MCF 10A (cell line): Measurements from ENCODE around the gene KRTAP9-2. TPM values are rescaled to one million over a fixed set of nuclear protein-coding genes. Genes with fewer than 3 reads are reported as not detected.
"Not testable (repeated sequence)": the region's sequence is repeated elsewhere in the genome, so short reads cannot be mapped to it uniquely, and the experiment has no call there.

Experiments used
- BruUV-seq: library from RNA; stranded (reverse); fragments of 400-500 nt; replicated peaks from 2 replicates; lab custom pipeline; 2021; lab: Mats Ljungman, UMichigan
- CTCF ChIA-PET: fragments of 300-600 bp; sonication (Branson Sonifier 250); formaldehyde crosslinking; extraction: SDS; loops from one replicate; lab custom pipeline; 2021; ENCODE audit warnings: antibody characterized with exemption, inconsistent platforms; lab: Yijun Ruan, JAX
- POLR2A ChIA-PET: fragments of 300-600, 350-650 bp; sonication (Branson Sonifier 250); formaldehyde crosslinking; extraction: SDS; loops from one replicate; lab custom pipeline; 2020; ENCODE audit warnings: antibody characterized with exemption, inconsistent platforms; lab: Yijun Ruan, JAX
- DNase-seq: peaks from one replicate; pipeline ENCODE4 v3.0.0-alpha.2; 2018; ENCODE audit not compliant: unreplicated experiment
- H3K27ac Mint-ChIP-seq: one replicate; pipeline ENCODE4 v1.8.0; 2022; ENCODE audit warnings: mild to moderate bottlenecking, low read depth, mixed read lengths; ENCODE audit not compliant: unreplicated experiment
- H3K27me3 Mint-ChIP-seq: one replicate; pipeline ENCODE4 v1.8.0; 2022; ENCODE audit warnings: mixed read lengths; ENCODE audit not compliant: insufficient read depth, unreplicated experiment
- H3K36me3 Mint-ChIP-seq: one replicate; pipeline ENCODE4 v1.8.0; 2022; ENCODE audit warnings: mild to moderate bottlenecking, moderate library complexity, mixed read lengths; ENCODE audit not compliant: insufficient read depth, unreplicated experiment
- H3K4me1 Mint-ChIP-seq: one replicate; pipeline ENCODE4 v1.8.0; 2022; ENCODE audit warnings: mixed read lengths; ENCODE audit not compliant: insufficient read depth, unreplicated experiment
- H3K4me3 Mint-ChIP-seq: one replicate; pipeline ENCODE4 v1.8.0; 2022; ENCODE audit warnings: mild to moderate bottlenecking, moderate library complexity, mixed read lengths; ENCODE audit not compliant: unreplicated experiment
- H3K9me3 Mint-ChIP-seq: one replicate; pipeline ENCODE4 v1.8.0; 2022; ENCODE audit warnings: mixed read lengths; ENCODE audit not compliant: unreplicated experiment
- CTCF ChIP-seq: fragments of 200-600 bp; IDR thresholded peaks from one replicate; pipeline ENCODE4 v1.8.0; 2022; ENCODE audit warnings: antibody characterized with exemption, mild to moderate bottlenecking; ENCODE audit not compliant: unreplicated experiment
- intact Hi-C: fragments of 100-400 bp; cut with micrococcal nuclease; formaldehyde crosslinking; loops from 2 replicates; pipeline ENCODE4 v1.14.1; 2022
- total RNA-seq: library from RNA; stranded (reverse); gene quantifications from 2 replicates; pipeline ENCODE4 v1.2.3, GENCODE V29; 2022

The KRTAP9-2 gene
- total RNA-seq, 1 experiment from 2014 or later: not detected

- CTCF ChIA-PET: no interaction called here
Observed at GRCh38 chr17:41230094-41230493, 3.6 kb downstream of the KRTAP9-2 start.

GRCh38 chr17:41231731-41232130 lies 5.3 kb downstream of the KRTAP9-2 start:
- no peak for TF ChIP-seq CTCF
- intact Hi-C loops: no loop called here
- no TSS peak for BruUV-seq
- Mint-ChIP-seq H3K4me3 (no peak overlapping the region), H3K27ac (no peak overlapping the region), H3K36me3 (no peaks in the 10 kb centered on the region), H3K4me1 (no peaks in the 10 kb centered on the region), H3K27me3 (peaks cover 77% of the 10 kb centered on the region), H3K9me3 (no peaks in the 10 kb centered on the region)
- no peak for DNase-seq
- CTCF ChIA-PET: no interaction called here
- POLR2A ChIA-PET: no interaction called here

More at GRCh38 chr17:41230094-41230493, 3.6 kb downstream of the KRTAP9-2 start:
- H3K4me1 Mint-ChIP-seq: no peaks in the 10 kb centered on the region
- H3K27me3 Mint-ChIP-seq: peaks cover 64% of the 10 kb centered on the region
- H3K9me3 Mint-ChIP-seq: no peaks in the 10 kb centered on the region
- POLR2A ChIA-PET: interaction anchor here (0.5 kb wide), 1 partner anchor 596 kb away, joined by 4 read pairs; no protein-coding TSS in a partner anchor
- intact Hi-C loops: no loop called here
- no peak for DNase-seq
- H3K4me3 Mint-ChIP-seq: no peak overlapping the region
- no peaks in the 10 kb centered on the region for H3K36me3 Mint-ChIP-seq
- H3K27ac Mint-ChIP-seq: no peak overlapping the region
- no peak for TF ChIP-seq CTCF
- no TSS peak for BruUV-seq

- H3K4me3 Mint-ChIP-seq, POLR2A ChIA-PET, H3K36me3 Mint-ChIP-seq, H3K4me1 Mint-ChIP-seq, H3K9me3 Mint-ChIP-seq, BruUV-seq, H3K27ac Mint-ChIP-seq, intact Hi-C loops, DNase-seq: not testable (repeated sequence)
- H3K27me3 Mint-ChIP-seq: peaks cover 83% of the 10 kb centered on the region
- CTCF ChIA-PET: interaction anchor here (0.6 kb wide), 1 partner anchor 264 kb away, joined by 4 read pairs; no protein-coding TSS in a partner anchor
Observed at GRCh38 chr17:41232399-41233105, 6.1 kb downstream of the KRTAP9-2 start, which contains the start of gene KRTAP9-3. TSS of gene KRTAP9-3 (plus strand) at chr17:41232449. CDS start at chr17:41232502, 53 bp downstream.

GRCh38 chr17:41237116-41237515 lies 10.7 kb downstream of the KRTAP9-2 start:
- CTCF ChIA-PET, H3K36me3 Mint-ChIP-seq, H3K27ac Mint-ChIP-seq, DNase-seq, intact Hi-C loops, H3K4me1 Mint-ChIP-seq, BruUV-seq, H3K9me3 Mint-ChIP-seq, POLR2A ChIA-PET, H3K4me3 Mint-ChIP-seq: not testable (repeated sequence)
- H3K27me3 Mint-ChIP-seq: peaks cover 68% of the 10 kb centered on the region

GRCh38 chr17:41237949-41238437 lies 11.5 kb downstream of the KRTAP9-2 start, which contains the start of gene KRTAP9-8:
TSS of gene KRTAP9-8 (plus strand) at chr17:41237999. CDS start at chr17:41238052, 53 bp downstream.
- H3K36me3 Mint-ChIP-seq, CTCF ChIA-PET, BruUV-seq, H3K9me3 Mint-ChIP-seq, intact Hi-C loops, DNase-seq, H3K4me3 Mint-ChIP-seq, H3K27ac Mint-ChIP-seq, H3K4me1 Mint-ChIP-seq: not testable (repeated sequence)
- POLR2A ChIA-PET: interaction anchor here (0.7 kb wide), 1 partner anchor 221 kb away, joined by 3 read pairs; no protein-coding TSS in a partner anchor
- peaks cover 67% of the 10 kb centered on the region for H3K27me3 Mint-ChIP-seq

- DNase-seq, H3K4me1 Mint-ChIP-seq, H3K36me3 Mint-ChIP-seq, BruUV-seq, H3K4me3 Mint-ChIP-seq, POLR2A ChIA-PET, intact Hi-C loops, H3K27ac Mint-ChIP-seq, H3K9me3 Mint-ChIP-seq: not testable (repeated sequence)
- H3K27me3 Mint-ChIP-seq: peaks cover 70% of the 10 kb centered on the region
- CTCF ChIA-PET: interaction anchor here (0.6 kb wide), 1 partner anchor 102 kb away, joined by 3 read pairs; no protein-coding TSS in a partner anchor
Observed at GRCh38 chr17:41246995-41247787, 20.7 kb downstream of the KRTAP9-2 start.

GRCh38 chr17:41249637-41250240 lies 23.3 kb downstream of the KRTAP9-2 start, which contains the start of gene KRTAP9-4:
TSS of gene KRTAP9-4 (plus strand) at chr17:41249687. CDS start at chr17:41249721, 34 bp downstream.
- BruUV-seq, CTCF ChIA-PET: not testable (repeated sequence)

More at GRCh38 chr17:41249637-41250240, 23.3 kb downstream of the KRTAP9-2 start, which contains the start of gene KRTAP9-4:
- H3K36me3 Mint-ChIP-seq, DNase-seq, H3K9me3 Mint-ChIP-seq, H3K4me3 Mint-ChIP-seq, H3K4me1 Mint-ChIP-seq, H3K27ac Mint-ChIP-seq, intact Hi-C loops, POLR2A ChIA-PET: not testable (repeated sequence)
- H3K27me3 Mint-ChIP-seq: peaks cover 75% of the 10 kb centered on the region
